ENCODE measurements around the gene ACP1. TPM values are rescaled to one million over a fixed set of nuclear protein-coding genes. Genes with fewer than 3 reads are reported as not detected.

The ACP1 gene
- total and polyA plus RNA-seq, 2 of the 8 experiments (the other 6 are each of a cell fraction or from before 2014, with no cell fraction given), result 115 to 155 TPM

GRCh38 chr2:234421-234820 is 30.3 kb upstream of the ACP1 start (continued):
- TF ChIP-seq RBBP5 (IDR thresholded peaks at IDR 0.05; ENCODE audit: borderline replicate concordance, low read depth, low read length) (no peak), SIRT6 (IDR thresholded peaks at IDR 0.05; ENCODE audit: low read length) (no peak), SIX5 (IDR thresholded peaks at IDR 0.05; ENCODE audit: low read depth, low read length) (no peak), POU5F1 (IDR thresholded peaks at IDR 0.05; ENCODE audit: low read depth, low read length) (no peak), SAP30 (IDR thresholded peaks at IDR 0.05; ENCODE audit: insufficient read depth, insufficient replicate concordance, low read length) (no peak), RXRA (IDR thresholded peaks at IDR 0.05; ENCODE audit: insufficient read depth, low read depth, low read length) (no peak), EZH2 (IDR thresholded peaks at IDR 0.05; ENCODE audit: low read depth, low read length, severe bottlenecking) (no peak)

Measured in H1 (cell line).